Neural cell (in vitro differentiated cells): Measurements from ENCODE around the gene DAZAP1. TPM values are rescaled to one million over a fixed set of nuclear protein-coding genes. Genes with fewer than 3 reads are reported as not detected.

Experiments used
- H2AFZ ChIP-seq: fragments of 200-600, 300-800 bp; sonication (generic), shearing (Covaris generic); 2 replicates; pipeline ENCODE4 v1.6.0; 2014; ENCODE audit warnings: low read depth, mild to moderate bottlenecking, antibody characterized with exemption, low read length, moderate library complexity
- H3F3A ChIP-seq: fragments of 200-600 bp; shearing (Covaris generic); 2 replicates; pipeline ENCODE4 v1.6.1; 2016; ENCODE audit warnings: mild to moderate bottlenecking, moderate library complexity, mixed read lengths, antibody characterized with exemption, low read length; ENCODE audit not compliant: insufficient read depth, poor library complexity, severe bottlenecking
- H3K27ac ChIP-seq: fragments of 200-600, 300-800 bp; sonication (generic), shearing (Covaris generic); 2 replicates; pipeline ENCODE4 v1.5.1; 2014; ENCODE audit warnings: mild to moderate bottlenecking, low read length, moderate library complexity
- H3K27me3 ChIP-seq: fragments of 300-800, 200-600 bp; sonication (generic), shearing (Covaris generic); 2 replicates; pipeline ENCODE4 v1.6.0; 2014; ENCODE audit warnings: mild to moderate bottlenecking, low read depth, low read length, moderate library complexity; ENCODE audit not compliant: insufficient read depth
- H3K36me3 ChIP-seq: fragments of 300-800, 200-600 bp; sonication (generic), shearing (Covaris generic); 2 replicates; pipeline ENCODE4 v1.5.1; 2014; ENCODE audit warnings: mild to moderate bottlenecking, antibody characterized with exemption, low read length, moderate library complexity; ENCODE audit not compliant: insufficient read depth
- H3K4me2 ChIP-seq: fragments of 300-800, 200-600 bp; sonication (generic), shearing (Covaris generic); 2 replicates; pipeline ENCODE4 v1.6.0; 2014; ENCODE audit warnings: mild to moderate bottlenecking, low read length
- H3K4me3 ChIP-seq: fragments of 300-800, 200-600 bp; sonication (generic), shearing (Covaris generic); 2 replicates; pipeline ENCODE4 v1.5.1; 2014; ENCODE audit warnings: mild to moderate bottlenecking, low read length, moderate library complexity
- H3K79me2 ChIP-seq: fragments of 200-600 bp; shearing (Covaris generic); replicated peaks from 2 replicates; pipeline ENCODE4 v1.6.0; 2014; ENCODE audit warnings: mild to moderate bottlenecking, low read length, moderate library complexity; ENCODE audit not compliant: insufficient read depth
- H3K9ac ChIP-seq: fragments of 300-800, 200-600 bp; sonication (generic), shearing (Covaris generic); 2 replicates; pipeline ENCODE4 v1.6.1; 2016; ENCODE audit warnings: mild to moderate bottlenecking, low read length, mixed read lengths
- H3K9me2 ChIP-seq: fragments of 200-600 bp; shearing (Covaris generic); 2 replicates; pipeline ENCODE4 v1.6.1; 2016; ENCODE audit warnings: mild to moderate bottlenecking, low read length, mixed read lengths; ENCODE audit not compliant: insufficient read depth
- H3K9me3 ChIP-seq: fragments of 200-600, 300-800 bp; sonication (generic), shearing (Covaris generic); 2 replicates; pipeline ENCODE4 v1.6.1; 2016; ENCODE audit warnings: mild to moderate bottlenecking, mixed run types, low read length, moderate library complexity, mixed read lengths
- H4K20me1 ChIP-seq: fragments of 200-600 bp; shearing (Covaris generic); 2 replicates; pipeline ENCODE4 v1.6.1; 2016; ENCODE audit warnings: mild to moderate bottlenecking, mixed run types; ENCODE audit not compliant: insufficient read depth
- EP300 ChIP-seq: fragments of 450-650 bp; conservative IDR thresholded peaks from 2 replicates; pipeline ENCODE4 v1.6.1; 2014; ENCODE audit warnings: antibody characterized with exemption, mild to moderate bottlenecking, moderate library complexity; ENCODE audit not compliant: poor library complexity, severe bottlenecking
- EZH2 ChIP-seq: fragments of 200-600, 300-800 bp; shearing (Covaris generic), sonication (generic); IDR thresholded peaks from 2 replicates; pipeline ENCODE4 v1.6.1; 2014; ENCODE audit warnings: antibody characterized with exemption, low read length, borderline replicate concordance, mild to moderate bottlenecking; ENCODE audit not compliant: insufficient read depth, poor library complexity, severe bottlenecking
- MXI1 ChIP-seq: fragments of 450-650 bp; conservative IDR thresholded peaks from 2 replicates; pipeline ENCODE4 v1.6.1; 2014; ENCODE audit warnings: antibody characterized with exemption, mild to moderate bottlenecking; ENCODE audit not compliant: poor library complexity, severe bottlenecking
- POLR2AphosphoS5 ChIP-seq: IDR thresholded peaks from 2 replicates; pipeline ENCODE4 v1.6.1; 2012
- RAD21 ChIP-seq: fragments of 450-650 bp; conservative IDR thresholded peaks from 2 replicates; pipeline ENCODE4 v1.6.1; 2014; ENCODE audit warnings: antibody characterized with exemption, mild to moderate bottlenecking, moderate library complexity
- SMC3 ChIP-seq: fragments of 450-650 bp; conservative IDR thresholded peaks from 2 replicates; pipeline ENCODE4 v1.6.1; 2014; ENCODE audit warnings: antibody characterized with exemption, mild to moderate bottlenecking, moderate library complexity; ENCODE audit not compliant: poor library complexity
- TAF1 ChIP-seq: IDR thresholded peaks from 2 replicates; pipeline ENCODE4 v1.6.1; 2012; ENCODE audit warnings: low read depth
- polyA plus RNA-seq: library from polyadenylated mRNA; depleted of rRNA; stranded (reverse); fragments of >200 nt; gene quantifications from 2 replicates; pipeline ENCODE4 v1.2.3, GENCODE V29; 2014
- TF ChIP-seq, protein P1 (sequence below): IDR thresholded peaks from 2 replicates; pipeline ENCODE4 v1.6.1; 2012; ENCODE audit warnings: borderline replicate concordance
- TF ChIP-seq, protein P2 (sequence below): fragments of 450-650 bp; IDR thresholded peaks from 2 replicates; pipeline ENCODE4 v1.5.1; 2014; ENCODE audit warnings: antibody characterized with exemption, mild to moderate bottlenecking, moderate library complexity; ENCODE audit not compliant: poor library complexity, severe bottlenecking

The DAZAP1 gene
- polyA plus RNA-seq, 1 donor from 2014 or later: 60.5 TPM

DNA sequence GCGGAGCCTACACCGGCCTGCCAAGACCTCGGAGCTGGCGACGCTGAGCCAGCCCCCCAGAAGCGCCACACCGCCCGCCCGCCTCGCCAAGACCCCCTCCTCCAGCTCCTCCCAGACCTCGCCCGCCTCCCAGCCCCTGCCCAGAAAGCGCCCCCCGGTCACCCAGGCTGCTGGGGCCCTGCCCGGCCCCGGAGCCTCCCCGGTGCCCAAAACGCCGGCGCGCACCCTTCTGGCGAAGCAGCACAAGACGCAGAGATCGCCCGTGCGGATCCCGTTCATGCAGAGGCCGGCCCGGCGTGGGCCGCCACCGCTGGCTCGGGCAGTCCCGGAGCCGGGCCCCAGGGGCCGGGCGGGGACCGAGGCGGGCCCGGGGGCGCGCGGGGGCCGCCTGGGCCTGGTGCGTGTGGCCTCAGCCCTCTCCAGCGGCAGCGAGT, 61.5 kb downstream of the DAZAP1 start:
- H3K79me2 ChIP-seq: peaks cover 5% of the 10 kb centered on the region
- no peak overlapping the region for H2AFZ ChIP-seq
- peaks cover 61% of the 10 kb centered on the region for H4K20me1 ChIP-seq
- no peaks in the 10 kb centered on the region for H3K36me3 ChIP-seq
- no peak overlapping the region for H3K4me2 ChIP-seq
- H3K9me2 ChIP-seq: no peaks in the 10 kb centered on the region
- no peak overlapping the region for H3K27ac ChIP-seq
- no peak overlapping the region for H3K9ac ChIP-seq
- no peaks in the 10 kb centered on the region for H3K9me3 ChIP-seq
- H3K27me3 ChIP-seq: no peaks in the 10 kb centered on the region
- TF ChIP-seq POLR2AphosphoS5: no peak
- TF ChIP-seq MXI1: no peak
- no peak for TF ChIP-seq RAD21
- no peak for TF ChIP-seq TAF1
- TF ChIP-seq SMC3: no peak
- TF ChIP-seq EP300: no peak
- TF ChIP-seq, protein P1, sequence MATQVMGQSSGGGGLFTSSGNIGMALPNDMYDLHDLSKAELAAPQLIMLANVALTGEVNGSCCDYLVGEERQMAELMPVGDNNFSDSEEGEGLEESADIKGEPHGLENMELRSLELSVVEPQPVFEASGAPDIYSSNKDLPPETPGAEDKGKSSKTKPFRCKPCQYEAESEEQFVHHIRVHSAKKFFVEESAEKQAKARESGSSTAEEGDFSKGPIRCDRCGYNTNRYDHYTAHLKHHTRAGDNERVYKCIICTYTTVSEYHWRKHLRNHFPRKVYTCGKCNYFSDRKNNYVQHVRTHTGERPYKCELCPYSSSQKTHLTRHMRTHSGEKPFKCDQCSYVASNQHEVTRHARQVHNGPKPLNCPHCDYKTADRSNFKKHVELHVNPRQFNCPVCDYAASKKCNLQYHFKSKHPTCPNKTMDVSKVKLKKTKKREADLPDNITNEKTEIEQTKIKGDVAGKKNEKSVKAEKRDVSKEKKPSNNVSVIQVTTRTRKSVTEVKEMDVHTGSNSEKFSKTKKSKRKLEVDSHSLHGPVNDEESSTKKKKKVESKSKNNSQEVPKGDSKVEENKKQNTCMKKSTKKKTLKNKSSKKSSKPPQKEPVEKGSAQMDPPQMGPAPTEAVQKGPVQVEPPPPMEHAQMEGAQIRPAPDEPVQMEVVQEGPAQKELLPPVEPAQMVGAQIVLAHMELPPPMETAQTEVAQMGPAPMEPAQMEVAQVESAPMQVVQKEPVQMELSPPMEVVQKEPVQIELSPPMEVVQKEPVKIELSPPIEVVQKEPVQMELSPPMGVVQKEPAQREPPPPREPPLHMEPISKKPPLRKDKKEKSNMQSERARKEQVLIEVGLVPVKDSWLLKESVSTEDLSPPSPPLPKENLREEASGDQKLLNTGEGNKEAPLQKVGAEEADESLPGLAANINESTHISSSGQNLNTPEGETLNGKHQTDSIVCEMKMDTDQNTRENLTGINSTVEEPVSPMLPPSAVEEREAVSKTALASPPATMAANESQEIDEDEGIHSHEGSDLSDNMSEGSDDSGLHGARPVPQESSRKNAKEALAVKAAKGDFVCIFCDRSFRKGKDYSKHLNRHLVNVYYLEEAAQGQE: no peak
- TF ChIP-seq, protein P2, sequence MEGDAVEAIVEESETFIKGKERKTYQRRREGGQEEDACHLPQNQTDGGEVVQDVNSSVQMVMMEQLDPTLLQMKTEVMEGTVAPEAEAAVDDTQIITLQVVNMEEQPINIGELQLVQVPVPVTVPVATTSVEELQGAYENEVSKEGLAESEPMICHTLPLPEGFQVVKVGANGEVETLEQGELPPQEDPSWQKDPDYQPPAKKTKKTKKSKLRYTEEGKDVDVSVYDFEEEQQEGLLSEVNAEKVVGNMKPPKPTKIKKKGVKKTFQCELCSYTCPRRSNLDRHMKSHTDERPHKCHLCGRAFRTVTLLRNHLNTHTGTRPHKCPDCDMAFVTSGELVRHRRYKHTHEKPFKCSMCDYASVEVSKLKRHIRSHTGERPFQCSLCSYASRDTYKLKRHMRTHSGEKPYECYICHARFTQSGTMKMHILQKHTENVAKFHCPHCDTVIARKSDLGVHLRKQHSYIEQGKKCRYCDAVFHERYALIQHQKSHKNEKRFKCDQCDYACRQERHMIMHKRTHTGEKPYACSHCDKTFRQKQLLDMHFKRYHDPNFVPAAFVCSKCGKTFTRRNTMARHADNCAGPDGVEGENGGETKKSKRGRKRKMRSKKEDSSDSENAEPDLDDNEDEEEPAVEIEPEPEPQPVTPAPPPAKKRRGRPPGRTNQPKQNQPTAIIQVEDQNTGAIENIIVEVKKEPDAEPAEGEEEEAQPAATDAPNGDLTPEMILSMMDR: no peak
- TF ChIP-seq EZH2: no peak
- no peak overlapping the region for H3K4me3 ChIP-seq
- H3F3A ChIP-seq: no peaks in the 10 kb centered on the region

DNA sequence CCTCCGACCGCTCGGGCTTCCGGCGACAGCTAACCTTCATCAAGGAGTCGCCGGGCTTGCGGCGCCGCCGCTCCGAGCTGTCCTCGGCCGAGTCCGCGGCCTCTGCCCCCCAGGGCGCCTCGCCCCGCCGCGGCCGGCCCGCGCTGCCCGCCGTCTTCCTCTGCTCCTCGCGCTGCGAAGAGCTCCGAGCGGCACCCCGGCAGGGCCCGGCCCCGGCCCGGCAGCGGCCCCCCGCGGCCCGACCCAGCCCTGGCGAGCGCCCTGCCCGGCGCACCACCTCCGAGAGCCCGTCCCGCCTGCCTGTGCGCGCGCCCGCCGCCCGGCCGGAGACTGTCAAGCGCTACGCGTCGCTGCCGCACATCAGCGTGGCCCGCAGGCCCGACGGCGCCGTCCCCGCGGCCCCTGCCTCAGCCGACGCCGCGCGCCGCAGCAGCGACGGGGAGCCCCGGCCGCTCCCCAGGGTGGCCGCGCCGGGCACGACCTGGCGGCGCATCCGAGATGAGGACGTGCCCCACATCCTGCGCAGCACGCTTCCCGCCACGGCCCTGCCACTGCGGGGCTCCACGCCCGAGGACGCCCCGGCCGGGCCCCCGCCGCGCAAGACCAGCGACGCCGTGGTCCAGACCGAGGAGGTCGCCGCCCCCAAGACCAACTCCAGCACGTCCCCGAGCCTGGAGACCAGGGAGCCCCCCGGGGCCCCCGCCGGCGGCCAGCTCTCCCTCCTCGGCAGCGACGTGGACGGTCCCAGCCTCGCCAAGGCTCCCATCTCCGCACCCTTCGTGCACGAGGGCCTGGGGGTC, 62.1 kb downstream of the DAZAP1 start:
- H4K20me1 ChIP-seq: peaks cover 61% of the 10 kb centered on the region
- H3K36me3 ChIP-seq: no peaks in the 10 kb centered on the region
- H3K27me3 ChIP-seq: no peaks in the 10 kb centered on the region
- peaks cover 5% of the 10 kb centered on the region for H3K79me2 ChIP-seq
- H3K9me3 ChIP-seq: no peaks in the 10 kb centered on the region
- no peaks in the 10 kb centered on the region for H3F3A ChIP-seq
- peak overlapping the region; percentile 50 for H3K9ac ChIP-seq
- no peak overlapping the region for H3K27ac ChIP-seq
- TF ChIP-seq TAF1: no peak
- TF ChIP-seq SMC3: no peak
- TF ChIP-seq EP300: no peak
- TF ChIP-seq POLR2AphosphoS5: no peak
- TF ChIP-seq MXI1: no peak
- no peak for TF ChIP-seq EZH2
- TF ChIP-seq RAD21: no peak
- TF ChIP-seq, protein P1: no peak
- TF ChIP-seq, protein P2: no peak
- no peak overlapping the region for H2AFZ ChIP-seq
- no peak overlapping the region for H3K4me3 ChIP-seq
- no peaks in the 10 kb centered on the region for H3K9me2 ChIP-seq
- no peak overlapping the region for H3K4me2 ChIP-seq
